Measurements from ENCODE around the gene KREMEN2.

The KREMEN2 gene

DNA sequence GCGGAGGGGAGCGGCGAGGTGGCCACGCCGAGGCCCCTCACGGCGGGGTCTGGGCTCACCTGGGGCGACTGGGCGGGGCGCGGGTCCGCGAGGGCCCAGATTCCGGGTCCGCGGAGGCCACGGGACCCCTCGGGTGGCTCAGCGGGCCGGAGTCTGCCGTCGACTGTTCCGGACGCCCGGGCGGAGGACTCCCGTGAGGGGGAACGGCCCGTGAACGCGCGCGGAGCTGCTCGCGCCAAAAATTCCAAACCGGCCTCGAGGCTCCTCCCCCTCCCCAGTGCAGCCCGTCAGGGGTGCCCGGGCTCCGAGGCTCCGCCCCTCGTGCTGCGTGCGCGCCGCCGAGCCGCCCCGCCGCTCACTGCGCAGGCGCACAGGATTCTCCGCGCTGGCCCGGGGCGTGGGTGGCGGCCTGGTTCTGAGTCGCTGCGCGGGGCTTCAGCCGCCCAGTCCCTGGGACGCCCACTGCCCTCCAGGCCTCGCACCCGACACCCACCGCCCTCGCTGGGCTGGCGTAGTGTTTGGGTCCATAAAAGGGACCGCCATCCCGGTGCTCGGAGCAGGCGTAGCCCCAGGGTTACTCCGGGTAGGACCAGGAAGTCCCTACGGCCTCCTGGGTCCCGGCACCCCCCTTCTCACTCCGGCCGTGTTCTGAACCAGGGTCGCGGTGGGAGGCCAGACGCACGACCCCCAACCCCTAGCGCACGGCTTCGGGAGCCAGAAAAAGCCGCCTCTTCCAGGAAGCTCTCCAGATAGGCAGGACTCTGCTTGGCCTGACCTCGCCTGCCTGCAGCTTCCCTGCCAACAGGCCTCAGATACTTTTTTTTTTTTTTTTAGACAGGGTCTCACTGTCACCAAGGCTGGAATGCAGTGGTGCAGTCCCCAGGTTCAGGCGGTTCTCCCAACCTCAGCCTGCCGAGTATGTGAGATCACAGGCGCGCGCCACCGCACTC, 16.4 kb downstream of the KREMEN2 start, which contains the start of gene PKMYT1:
TSS of gene PKMYT1 (minus strand) at position 220 of the 950 bp plus-strand sequence. CDS start 789 bp downstream, outside the sequence.
- no peaks in the 10 kb centered on the region for H4K20me1 ChIP-seq (ENCODE audit: insufficient read depth, low read length, poor library complexity, severe bottlenecking)
- peak within 1 kb of the TSS; percentile 87 for H3K4me3 ChIP-seq (ENCODE audit: low read length, poor library complexity, severe bottlenecking)
- no peaks in the 10 kb centered on the region for H3K27me3 ChIP-seq (ENCODE audit: insufficient read depth, low read length, poor library complexity, severe bottlenecking)
- no peaks in the 10 kb centered on the region for H3K4me1 ChIP-seq (ENCODE audit: insufficient read depth, low read length, poor library complexity, severe bottlenecking)
- peak within 1 kb of the TSS; percentile 63 for H2AFZ ChIP-seq (ENCODE audit: low read length)
- no peaks in the 10 kb centered on the region for H3K9me3 ChIP-seq (ENCODE audit: insufficient read depth, low read depth, low read length)
- no peaks in the 10 kb centered on the region for H3K36me3 ChIP-seq (ENCODE audit: insufficient read depth, low read length)
- H3K4me2 ChIP-seq (ENCODE audit: low read depth, low read length, poor library complexity, severe bottlenecking): peak within 1 kb of the TSS; percentile 75
- H3K9ac ChIP-seq (ENCODE audit: low read depth, low read length, poor library complexity, severe bottlenecking): peak within 1 kb of the TSS; percentile 88
- H3K9me2 ChIP-seq (replicated peaks; ENCODE audit: low read depth, low read length): no peaks in the 10 kb centered on the region
- peaks cover 30% of the 10 kb centered on the region for H3K79me2 ChIP-seq (ENCODE audit: insufficient read depth, low read length)
- TF ChIP-seq, protein P1, sequence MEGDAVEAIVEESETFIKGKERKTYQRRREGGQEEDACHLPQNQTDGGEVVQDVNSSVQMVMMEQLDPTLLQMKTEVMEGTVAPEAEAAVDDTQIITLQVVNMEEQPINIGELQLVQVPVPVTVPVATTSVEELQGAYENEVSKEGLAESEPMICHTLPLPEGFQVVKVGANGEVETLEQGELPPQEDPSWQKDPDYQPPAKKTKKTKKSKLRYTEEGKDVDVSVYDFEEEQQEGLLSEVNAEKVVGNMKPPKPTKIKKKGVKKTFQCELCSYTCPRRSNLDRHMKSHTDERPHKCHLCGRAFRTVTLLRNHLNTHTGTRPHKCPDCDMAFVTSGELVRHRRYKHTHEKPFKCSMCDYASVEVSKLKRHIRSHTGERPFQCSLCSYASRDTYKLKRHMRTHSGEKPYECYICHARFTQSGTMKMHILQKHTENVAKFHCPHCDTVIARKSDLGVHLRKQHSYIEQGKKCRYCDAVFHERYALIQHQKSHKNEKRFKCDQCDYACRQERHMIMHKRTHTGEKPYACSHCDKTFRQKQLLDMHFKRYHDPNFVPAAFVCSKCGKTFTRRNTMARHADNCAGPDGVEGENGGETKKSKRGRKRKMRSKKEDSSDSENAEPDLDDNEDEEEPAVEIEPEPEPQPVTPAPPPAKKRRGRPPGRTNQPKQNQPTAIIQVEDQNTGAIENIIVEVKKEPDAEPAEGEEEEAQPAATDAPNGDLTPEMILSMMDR (conservative IDR thresholded peaks at IDR 0.05; ENCODE audit: low read length): no peak
- TF ChIP-seq EZH2phosphoT487 (IDR thresholded peaks at IDR 0.05; ENCODE audit: borderline replicate concordance): no peak
- H3F3A ChIP-seq (ENCODE audit: low read depth): no peaks in the 10 kb centered on the region

GRCh38 chr16:2981177-2981898, 17.3 kb downstream of the KREMEN2 start:
- no peaks in the 10 kb centered on the region for H3K9me3 ChIP-seq (ENCODE audit: insufficient read depth, low read depth, low read length)
- no peaks in the 10 kb centered on the region for H3K9me2 ChIP-seq (replicated peaks; ENCODE audit: low read depth, low read length)
- TF ChIP-seq EZH2phosphoT487 (IDR thresholded peaks at IDR 0.05; ENCODE audit: borderline replicate concordance): no peak
- TF ChIP-seq, protein P1 (conservative IDR thresholded peaks at IDR 0.05; ENCODE audit: low read length): no peak
- H3F3A ChIP-seq (ENCODE audit: low read depth): no peaks in the 10 kb centered on the region
- no peaks in the 10 kb centered on the region for H3K27me3 ChIP-seq (ENCODE audit: insufficient read depth, low read length, poor library complexity, severe bottlenecking)
- H3K36me3 ChIP-seq (ENCODE audit: insufficient read depth, low read length): no peaks in the 10 kb centered on the region
- H3K4me2 ChIP-seq (ENCODE audit: low read depth, low read length, poor library complexity, severe bottlenecking): peak overlapping the region; percentile 67
- H3K79me2 ChIP-seq (ENCODE audit: insufficient read depth, low read length): peaks cover 30% of the 10 kb centered on the region
- H3K9ac ChIP-seq (ENCODE audit: low read depth, low read length, poor library complexity, severe bottlenecking): peak overlapping the region; percentile 88
- no peaks in the 10 kb centered on the region for H3K4me1 ChIP-seq (ENCODE audit: insufficient read depth, low read length, poor library complexity, severe bottlenecking)
- peak overlapping the region; percentile 87 for H3K4me3 ChIP-seq (ENCODE audit: low read length, poor library complexity, severe bottlenecking)
- no peaks in the 10 kb centered on the region for H4K20me1 ChIP-seq (ENCODE audit: insufficient read depth, low read length, poor library complexity, severe bottlenecking)
- H2AFZ ChIP-seq (ENCODE audit: low read length): no peak overlapping the region

DNA sequence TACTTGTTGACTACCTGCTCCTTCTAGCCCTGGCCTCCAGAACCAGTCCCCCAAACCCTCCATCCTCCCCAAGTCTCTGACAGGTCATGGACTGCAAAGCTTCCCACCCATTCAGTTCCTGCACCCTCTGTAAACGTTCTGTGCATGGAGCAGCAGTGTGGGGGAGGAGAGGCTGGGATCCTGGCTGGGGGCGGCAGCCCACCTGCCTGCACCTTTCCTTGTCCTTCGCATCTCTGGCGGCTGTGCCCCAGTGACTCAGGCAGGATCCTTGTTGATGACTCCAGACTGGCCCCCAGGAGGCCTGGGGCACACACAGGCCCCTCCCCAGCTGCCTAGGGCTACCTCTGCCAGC, 17.8 kb downstream of the KREMEN2 start:
- no peak overlapping the region for H2AFZ ChIP-seq (ENCODE audit: low read length)
- no peaks in the 10 kb centered on the region for H3K9me3 ChIP-seq (ENCODE audit: insufficient read depth, low read depth, low read length)
- no peak overlapping the region for H3K4me3 ChIP-seq (ENCODE audit: low read length, poor library complexity, severe bottlenecking)
- H3F3A ChIP-seq (ENCODE audit: low read depth): no peaks in the 10 kb centered on the region
- H3K27me3 ChIP-seq (ENCODE audit: insufficient read depth, low read length, poor library complexity, severe bottlenecking): no peaks in the 10 kb centered on the region
- peaks cover 29% of the 10 kb centered on the region for H3K79me2 ChIP-seq (ENCODE audit: insufficient read depth, low read length)
- no peaks in the 10 kb centered on the region for H3K4me1 ChIP-seq (ENCODE audit: insufficient read depth, low read length, poor library complexity, severe bottlenecking)
- H3K9ac ChIP-seq (ENCODE audit: low read depth, low read length, poor library complexity, severe bottlenecking): no peak overlapping the region
- H3K4me2 ChIP-seq (ENCODE audit: low read depth, low read length, poor library complexity, severe bottlenecking): peak overlapping the region; percentile 67
- no peaks in the 10 kb centered on the region for H4K20me1 ChIP-seq (ENCODE audit: insufficient read depth, low read length, poor library complexity, severe bottlenecking)
- no peaks in the 10 kb centered on the region for H3K36me3 ChIP-seq (ENCODE audit: insufficient read depth, low read length)
- TF ChIP-seq EZH2phosphoT487 (IDR thresholded peaks at IDR 0.05; ENCODE audit: borderline replicate concordance): no peak
- TF ChIP-seq, protein P1 (conservative IDR thresholded peaks at IDR 0.05; ENCODE audit: low read length): no peak
- H3K9me2 ChIP-seq (replicated peaks; ENCODE audit: low read depth, low read length): no peaks in the 10 kb centered on the region
